ENCODE results near the gene SYNE1. TPM values are rescaled to one million over a fixed set of nuclear protein-coding genes. Genes with fewer than 3 reads are reported as not detected.
A peak's percentile ranks its signal among the peaks of the same experiment; 100 is the strongest.

Gene SYNE1
- total RNA-seq, 1 experiment from 2014 or later, result 3.0 TPM

- TF ChIP-seq CTCF (conservative IDR thresholded peaks at IDR 0.05), result peak; percentile 66
- peaks cover 9% of the 10 kb centered on the region in 2 experiments; a peak in 2 of 4 replicates for H3K4me1 Mint-ChIP-seq
- Histone ChIP-seq H2AFZ (ENCODE audit: low read length) (no peak overlapping the region), H3K27me3 (ENCODE audit: insufficient read depth, low read length) (no peaks in the 10 kb centered on the region), H4K8ac (replicated peaks; ENCODE audit: insufficient read length, low read depth, low read length) (no peak overlapping the region), H2BK15ac (ENCODE audit: low read depth, low read length) (no peak overlapping the region), H3K4ac (ENCODE audit: low read depth, low read length) (no peak overlapping the region), H4K5ac (ENCODE audit: insufficient read length, low read depth, low read length) (no peak overlapping the region), H2BK5ac (ENCODE audit: insufficient read length, low read length) (no peak overlapping the region), H3K56ac (ENCODE audit: insufficient read length, low read depth, low read length) (no peak overlapping the region), H3K23me2 (ENCODE audit: insufficient read length, low read depth, low read length, poor library complexity, severe bottlenecking) (no peaks in the 10 kb centered on the region), H3K23ac (ENCODE audit: insufficient read length, low read depth, low read length) (no peak overlapping the region), H3K4me1 (ENCODE audit: insufficient read depth, low read length) (no peaks in the 10 kb centered on the region), H3K9me3 (ENCODE audit: control insufficient read depth, low read depth, low read length) (no peaks in the 10 kb centered on the region), H2BK120ac (ENCODE audit: low read depth, low read length, poor library complexity, severe bottlenecking) (no peak overlapping the region), H3K14ac (ENCODE audit: insufficient read depth, low read length) (no peak overlapping the region), H2BK12ac (ENCODE audit: insufficient read length, low read depth, low read length) (no peak overlapping the region), H3K79me1 (ENCODE audit: insufficient read depth, low read depth, low read length, poor library complexity, severe bottlenecking) (no peaks in the 10 kb centered on the region), H4K91ac (ENCODE audit: insufficient read length, low read depth, low read length) (no peak overlapping the region), H3K9ac (ENCODE audit: extremely low read depth, insufficient read length, low read length) (no peak overlapping the region), H3K4me2 (ENCODE audit: insufficient read depth, insufficient read length, low read length) (no peak overlapping the region), H3T11ph (ENCODE audit: low read length) (no peak overlapping the region), H3K79me2 (ENCODE audit: insufficient read depth, low read length) (no peaks in the 10 kb centered on the region), H3K18ac (ENCODE audit: insufficient read length, low read depth, low read length) (no peak overlapping the region), H2BK20ac (ENCODE audit: low read depth, low read length, poor library complexity, severe bottlenecking) (no peak overlapping the region), H2AK5ac (ENCODE audit: insufficient read length, low read length) (no peak overlapping the region), H3K27ac (ENCODE audit: insufficient read length, low read depth, low read length) (no peak overlapping the region), H4K20me1 (ENCODE audit: control insufficient read depth, insufficient read depth, insufficient read length) (no peaks in the 10 kb centered on the region)
- H3K27ac Mint-ChIP-seq, result no peak overlapping the region
- no peaks in the 10 kb centered on the region for H3K9me3 Mint-ChIP-seq
- no CpG with 5 or more reads among the region's 4 CpGs for WGBS (ENCODE audit: extremely low coverage, insufficient read length, low lambda C conversion rate)
- no peak overlapping the region for H3K4me3 Mint-ChIP-seq
- H3K27me3 Mint-ChIP-seq (ENCODE audit: low read depth), result no peaks in the 10 kb centered on the region
- no peaks in the 10 kb centered on the region; a peak in 1 of 7 replicates for H3K36me3 Mint-ChIP-seq (ENCODE audit: insufficient read depth in 1 of 3, low read depth in 3 of 3)
- no peak for DNase-seq
Measured at GRCh38 chr6:152595499-152595898, 41.7 kb downstream of the SYNE1 start.
